HFFc6 (cell line): ENCODE data around the gene XPNPEP1. TPM values are rescaled to one million over a fixed set of nuclear protein-coding genes. Genes with fewer than 3 reads are reported as not detected.
A peak's percentile ranks its signal among the peaks of the same experiment; 100 is the strongest.

ENCODE experiments used
- DNase-seq: peaks from one replicate; pipeline ENCODE4 v3.0.0-alpha.2; 2018
- H3K27ac Mint-ChIP-seq: 2 replicates; pipeline ENCODE4 v1.8.0; 2020; ENCODE audit warnings: mild to moderate bottlenecking, mixed read lengths
- H3K27me3 Mint-ChIP-seq: 2 replicates; pipeline ENCODE4 v1.8.0; 2021; ENCODE audit warnings: mild to moderate bottlenecking, moderate library complexity, mixed read lengths; ENCODE audit not compliant: insufficient read depth
- H3K36me3 Mint-ChIP-seq: 2 replicates; pipeline ENCODE4 v1.8.0; 2021; ENCODE audit warnings: low read depth, mixed read lengths
- H3K4me1 Mint-ChIP-seq: 2 replicates; pipeline ENCODE4 v1.8.0; 2020; ENCODE audit warnings: low read depth, mixed read lengths
- H3K4me3 Mint-ChIP-seq: 2 replicates; pipeline ENCODE4 v1.8.0; 2020; ENCODE audit warnings: mild to moderate bottlenecking, moderate library complexity, mixed read lengths
- H3K9me3 Mint-ChIP-seq: 2 replicates; pipeline ENCODE4 v1.8.0; 2020; ENCODE audit warnings: mild to moderate bottlenecking, mixed read lengths
- CTCF ChIP-seq: fragments of 200-600 bp; sonication (generic); IDR thresholded peaks from 2 replicates; pipeline ENCODE4 v1.5.0; 2021; ENCODE audit warnings: antibody characterized with exemption, mild to moderate bottlenecking
- total RNA-seq, 6 experiments: library from RNA; stranded (reverse); fragmentation: NEBNext Ultra II Directional; extraction: Animal tissue kit (Norgen Biotek cat#: 25700); gene quantifications; 2 replicates in 1 of 6; 3 replicates in 5 of 6; pipeline ENCODE4 v1.2.3, GENCODE V29; 2021

Gene XPNPEP1
- total RNA-seq, 6 experiments from 2014 or later = 54.1 to 62.7 (median 58.9) TPM

GRCh38 chr10:109932391-109932790 is 9.1 kb upstream of the XPNPEP1 start:
- Mint-ChIP-seq H3K4me1 (peaks cover 30% of the 10 kb centered on the region), H3K27me3 (peaks cover 9% of the 10 kb centered on the region), H3K27ac (no peak overlapping the region), H3K36me3 (no peaks in the 10 kb centered on the region), H3K9me3 (no peaks in the 10 kb centered on the region), H3K4me3 (no peak overlapping the region)
- DNase-seq = no peak
- no peak for TF ChIP-seq CTCF

GRCh38 chr10:109931163-109931562 is 7.9 kb upstream of the XPNPEP1 start:
- Mint-ChIP-seq H3K4me1 (peaks cover 36% of the 10 kb centered on the region), H3K4me3 (no peak overlapping the region), H3K36me3 (no peaks in the 10 kb centered on the region), H3K27me3 (peaks cover 4% of the 10 kb centered on the region; the same call in 1 of the 2 replicates), H3K27ac (no peak overlapping the region), H3K9me3 (no peaks in the 10 kb centered on the region)
- DNase-seq = no peak
- TF ChIP-seq CTCF = no peak

- TF ChIP-seq CTCF = peak; percentile 38; the same call in 1 of the 2 replicates
Observed at GRCh38 chr10:109929501-109930219, 6.3 kb upstream of the XPNPEP1 start.

GRCh38 chr10:109928475-109928891 is 5.2 kb upstream of the XPNPEP1 start:
- H3K9me3 Mint-ChIP-seq = no peaks in the 10 kb centered on the region
- 0 out of 2 replicates have a peak, but pooled peaks cover 5% of the 10 kb centered on the region for H3K27me3 Mint-ChIP-seq
- H3K4me1 Mint-ChIP-seq = peaks cover 45% of the 10 kb centered on the region
- TF ChIP-seq CTCF = no peak
- H3K27ac Mint-ChIP-seq = no peak overlapping the region
- DNase-seq = no peak
- no peaks in the 10 kb centered on the region for H3K36me3 Mint-ChIP-seq
- no peak overlapping the region for H3K4me3 Mint-ChIP-seq

More at GRCh38 chr10:109929501-109930219, 6.3 kb upstream of the XPNPEP1 start:
- no peaks in the 10 kb centered on the region for H3K9me3 Mint-ChIP-seq
- no peak overlapping the region for H3K4me3 Mint-ChIP-seq
- peaks cover 5% of the 10 kb centered on the region; the same call in 1 of the 2 replicates for H3K27me3 Mint-ChIP-seq
- DNase-seq = peak; percentile 4
- H3K27ac Mint-ChIP-seq = no peak overlapping the region
- H3K4me1 Mint-ChIP-seq = peaks cover 35% of the 10 kb centered on the region
- H3K36me3 Mint-ChIP-seq = no peaks in the 10 kb centered on the region

- peaks cover 49% of the 10 kb centered on the region for H3K4me1 Mint-ChIP-seq
Observed at GRCh38 chr10:109926825-109927224, 3.5 kb upstream of the XPNPEP1 start.

More at GRCh38 chr10:109926825-109927224, 3.5 kb upstream of the XPNPEP1 start:
- no peak overlapping the region for H3K27ac Mint-ChIP-seq
- H3K9me3 Mint-ChIP-seq = no peaks in the 10 kb centered on the region
- no peak for TF ChIP-seq CTCF
- no peak overlapping the region for H3K4me3 Mint-ChIP-seq
- H3K27me3 Mint-ChIP-seq = peaks cover 5% of the 10 kb centered on the region; the same call in 1 of the 2 replicates
- DNase-seq = no peak
- no peaks in the 10 kb centered on the region for H3K36me3 Mint-ChIP-seq
